Retinal pigment epithelial cell (primary cell): ENCODE data around the gene GRM8.

Source experiments
- DNase-seq: peaks from one replicate; pipeline ENCODE4 v3.0.0-alpha.2; 2010; ENCODE audit warnings: low read depth
- H3K4me3 ChIP-seq: 2 replicates; pipeline ENCODE4 v1.5.1; 2011; ENCODE audit warnings: mild to moderate bottlenecking, low read length, control low read depth, moderate library complexity
- TF ChIP-seq, protein P1 (sequence below): conservative IDR thresholded peaks from 2 replicates; pipeline ENCODE4 v1.5.1; 2011; ENCODE audit warnings: low read depth, low read length, control low read depth, inconsistent platforms

GRM8 gene

GRCh38 chr7:127209886-127210285, 42.9 kb downstream of the GRM8 start:
- TF ChIP-seq, protein P1, sequence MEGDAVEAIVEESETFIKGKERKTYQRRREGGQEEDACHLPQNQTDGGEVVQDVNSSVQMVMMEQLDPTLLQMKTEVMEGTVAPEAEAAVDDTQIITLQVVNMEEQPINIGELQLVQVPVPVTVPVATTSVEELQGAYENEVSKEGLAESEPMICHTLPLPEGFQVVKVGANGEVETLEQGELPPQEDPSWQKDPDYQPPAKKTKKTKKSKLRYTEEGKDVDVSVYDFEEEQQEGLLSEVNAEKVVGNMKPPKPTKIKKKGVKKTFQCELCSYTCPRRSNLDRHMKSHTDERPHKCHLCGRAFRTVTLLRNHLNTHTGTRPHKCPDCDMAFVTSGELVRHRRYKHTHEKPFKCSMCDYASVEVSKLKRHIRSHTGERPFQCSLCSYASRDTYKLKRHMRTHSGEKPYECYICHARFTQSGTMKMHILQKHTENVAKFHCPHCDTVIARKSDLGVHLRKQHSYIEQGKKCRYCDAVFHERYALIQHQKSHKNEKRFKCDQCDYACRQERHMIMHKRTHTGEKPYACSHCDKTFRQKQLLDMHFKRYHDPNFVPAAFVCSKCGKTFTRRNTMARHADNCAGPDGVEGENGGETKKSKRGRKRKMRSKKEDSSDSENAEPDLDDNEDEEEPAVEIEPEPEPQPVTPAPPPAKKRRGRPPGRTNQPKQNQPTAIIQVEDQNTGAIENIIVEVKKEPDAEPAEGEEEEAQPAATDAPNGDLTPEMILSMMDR = no peak
- DNase-seq = no peak

GRCh38 chr7:127208860-127209259, 43.9 kb downstream of the GRM8 start:
- no peak overlapping the region for H3K4me3 ChIP-seq
- no peak for DNase-seq
- TF ChIP-seq, protein P1 = no peak

More at GRCh38 chr7:127209886-127210285, 42.9 kb downstream of the GRM8 start:
- no peak overlapping the region for H3K4me3 ChIP-seq

GRCh38 chr7:127208351-127208750, 44.4 kb downstream of the GRM8 start:
- no peak for DNase-seq
- TF ChIP-seq, protein P1 = no peak
- H3K4me3 ChIP-seq = no peak overlapping the region

GRCh38 chr7:127207806-127208205, 44.9 kb downstream of the GRM8 start:
- TF ChIP-seq, protein P1 = no peak
- H3K4me3 ChIP-seq = no peak overlapping the region

GRCh38 chr7:127207230-127207629, 45.5 kb downstream of the GRM8 start:
- TF ChIP-seq, protein P1 = no peak
- no peak overlapping the region for H3K4me3 ChIP-seq
- DNase-seq = no peak

More at GRCh38 chr7:127207806-127208205, 44.9 kb downstream of the GRM8 start:
- DNase-seq = no peak

DNA sequence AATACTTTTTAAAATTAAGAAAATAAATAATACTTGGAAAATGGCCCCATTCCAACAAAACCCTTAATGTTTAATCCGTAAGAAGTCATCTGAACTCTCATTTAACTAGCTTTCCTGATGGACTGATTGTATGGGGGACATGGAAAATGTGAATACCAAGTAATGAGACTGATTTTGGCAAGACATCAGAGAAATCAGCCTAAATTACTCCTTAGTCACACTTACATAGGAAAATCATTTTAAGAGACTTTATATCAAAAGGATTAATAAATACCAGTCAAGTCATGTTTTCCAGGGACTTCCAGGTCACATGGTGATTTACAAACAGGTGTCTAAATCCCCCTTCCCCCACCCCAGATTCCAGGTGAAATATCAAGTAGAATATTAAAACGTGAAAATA, 58.2 kb downstream of the GRM8 start:
- peak; percentile 22 for DNase-seq
- TF ChIP-seq, protein P1 = no peak
- no peak overlapping the region for H3K4me3 ChIP-seq

DNA sequence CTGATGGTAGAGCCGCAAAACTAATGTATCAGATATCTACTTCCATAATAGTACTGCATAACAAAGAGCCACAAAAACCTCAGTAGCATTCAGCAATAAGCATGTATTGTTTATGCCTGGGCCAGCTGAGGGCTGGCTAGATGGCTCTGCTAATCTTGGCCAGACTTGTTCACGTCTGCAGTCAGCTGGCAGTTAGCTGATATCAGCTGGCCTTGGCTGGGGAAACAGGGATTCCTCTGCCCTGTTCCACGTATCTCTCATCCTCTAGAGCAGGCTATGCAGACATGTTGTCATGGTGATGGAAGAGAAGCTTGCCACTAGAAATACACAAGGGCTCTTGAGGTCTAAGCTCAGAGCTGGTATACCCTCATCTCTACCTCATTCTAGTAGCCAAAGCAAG, 62.9 kb downstream of the GRM8 start:
- DNase-seq = no peak
- no peak overlapping the region for H3K4me3 ChIP-seq
- TF ChIP-seq, protein P1 = no peak
